HG02970 (cell line): ENCODE measurements around the gene TNFSF13.

ENCODE experiments used
- ATAC-seq: cut with Tn5 transposase; IDR thresholded peaks from one replicate; pipeline ENCODE4 v1.9.1; 2021; ENCODE audit warnings: mild to moderate bottlenecking, moderate library complexity, moderate number of reproducible peaks; ENCODE audit not compliant: unreplicated experiment, low FRiP score

Gene TNFSF13

GRCh38 chr17:7558544-7559319 lies at the start of gene TNFSF13:
TSS of gene TNFSF13 (plus strand) at chr17:7558750. CDS start at chr17:7559040, 290 bp downstream.
- no peak for ATAC-seq

GRCh38 chr17:7508846-7509245 lies 49.7 kb upstream of the TNFSF13 start:
- no peak for ATAC-seq

- ATAC-seq: no peak
Observed at GRCh38 chr17:7509937-7510336, 48.6 kb upstream of the TNFSF13 start.

- ATAC-seq: no peak
Observed at GRCh38 chr17:7511108-7511507, 47.4 kb upstream of the TNFSF13 start.

GRCh38 chr17:7512105-7512504 lies 46.4 kb upstream of the TNFSF13 start:
- ATAC-seq: no peak

- no peak for ATAC-seq
Observed at GRCh38 chr17:7512824-7513540, 45.6 kb upstream of the TNFSF13 start.

- ATAC-seq: no peak
Observed at GRCh38 chr17:7513850-7514419, 44.6 kb upstream of the TNFSF13 start.

GRCh38 chr17:7515911-7516610 lies 42.5 kb upstream of the TNFSF13 start:
- no peak for ATAC-seq

GRCh38 chr17:7523033-7523432 lies 35.5 kb upstream of the TNFSF13 start:
- ATAC-seq: no peak

- ATAC-seq: no peak
Observed at GRCh38 chr17:7528842-7529241, 29.7 kb upstream of the TNFSF13 start.

GRCh38 chr17:7530023-7530900 lies 28.3 kb upstream of the TNFSF13 start:
- no peak for ATAC-seq

GRCh38 chr17:7538050-7538449 lies 20.5 kb upstream of the TNFSF13 start:
- ATAC-seq: no peak

- ATAC-seq: no peak
Observed at GRCh38 chr17:7538891-7539545, 19.5 kb upstream of the TNFSF13 start.

GRCh38 chr17:7541074-7541621 lies 17.4 kb upstream of the TNFSF13 start:
- ATAC-seq: no peak

GRCh38 chr17:7544911-7545310 lies 13.6 kb upstream of the TNFSF13 start:
- ATAC-seq: no peak

- no peak for ATAC-seq
Observed at GRCh38 chr17:7548585-7549400, 9.8 kb upstream of the TNFSF13 start, which contains the start of gene TNFSF12. TSS of gene TNFSF12 (plus strand) at chr17:7549058. CDS start at chr17:7549154, 96 bp downstream.

- ATAC-seq: no peak
Observed at GRCh38 chr17:7549401-7550055, 9.0 kb upstream of the TNFSF13 start.

- no peak for ATAC-seq
Observed at GRCh38 chr17:7550344-7550743, 8.2 kb upstream of the TNFSF13 start.
